GM19023 (cell line): ENCODE data around the gene MAP4K4.

ENCODE experiments used
- ATAC-seq: cut with Tn5 transposase; IDR thresholded peaks from one replicate; pipeline ENCODE4 v1.9.1; 2021; ENCODE audit warnings: mild to moderate bottlenecking, moderate library complexity; ENCODE audit not compliant: unreplicated experiment

The MAP4K4 gene

DNA sequence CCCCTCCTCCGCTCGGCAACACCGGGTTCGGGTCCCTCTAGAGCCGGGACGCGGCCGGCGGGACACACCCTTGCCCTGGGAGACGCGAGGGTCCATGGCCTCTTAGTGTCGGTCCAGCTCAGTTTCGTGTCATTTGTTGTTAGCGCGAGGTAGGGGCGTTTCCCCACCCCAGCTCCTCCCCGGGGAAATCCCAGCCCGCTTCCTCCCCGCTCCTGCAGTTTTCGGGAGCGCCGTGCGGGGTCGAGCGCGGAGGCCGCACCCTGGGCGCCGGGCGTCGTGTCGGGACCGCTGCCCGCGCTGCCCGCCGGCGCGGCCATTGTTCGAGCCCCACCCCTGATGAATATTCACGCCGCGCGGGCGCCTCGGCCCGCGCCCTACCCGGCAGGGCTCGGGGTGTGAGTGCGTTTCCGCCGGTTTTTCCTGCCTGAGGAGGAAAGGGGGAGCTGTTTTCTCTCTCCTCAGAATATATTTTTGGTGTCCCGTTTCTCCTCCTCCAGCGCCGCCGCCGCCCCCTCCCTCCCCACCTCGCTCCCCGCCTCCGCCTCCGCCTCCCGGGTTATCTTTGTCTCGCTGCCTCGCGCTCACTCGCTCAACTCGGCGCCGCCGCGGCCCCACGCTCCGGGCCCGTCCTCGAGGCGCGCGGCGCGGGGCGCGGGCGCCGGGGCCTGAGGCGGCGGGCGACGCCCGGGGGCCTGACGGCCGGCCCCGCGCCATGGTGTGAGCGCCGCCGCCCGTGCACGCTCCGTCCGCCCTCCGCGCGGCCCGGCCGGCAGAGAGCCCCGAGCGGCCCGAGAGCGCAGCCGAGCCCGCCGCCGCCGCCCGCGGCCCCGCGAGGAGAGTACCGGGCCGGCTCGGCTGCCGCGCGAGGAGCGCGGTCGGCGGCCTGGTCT lies at the start of gene MAP4K4:
MAP4K4 (plus strand) TSS at position 584 of the 890 bp plus-strand sequence. CDS start 374 bp downstream, outside the sequence.
- peak; percentile 59 for ATAC-seq

GRCh38 chr2:101653469-101653868 lies 44.0 kb upstream of the MAP4K4 start:
- no peak for ATAC-seq

DNA sequence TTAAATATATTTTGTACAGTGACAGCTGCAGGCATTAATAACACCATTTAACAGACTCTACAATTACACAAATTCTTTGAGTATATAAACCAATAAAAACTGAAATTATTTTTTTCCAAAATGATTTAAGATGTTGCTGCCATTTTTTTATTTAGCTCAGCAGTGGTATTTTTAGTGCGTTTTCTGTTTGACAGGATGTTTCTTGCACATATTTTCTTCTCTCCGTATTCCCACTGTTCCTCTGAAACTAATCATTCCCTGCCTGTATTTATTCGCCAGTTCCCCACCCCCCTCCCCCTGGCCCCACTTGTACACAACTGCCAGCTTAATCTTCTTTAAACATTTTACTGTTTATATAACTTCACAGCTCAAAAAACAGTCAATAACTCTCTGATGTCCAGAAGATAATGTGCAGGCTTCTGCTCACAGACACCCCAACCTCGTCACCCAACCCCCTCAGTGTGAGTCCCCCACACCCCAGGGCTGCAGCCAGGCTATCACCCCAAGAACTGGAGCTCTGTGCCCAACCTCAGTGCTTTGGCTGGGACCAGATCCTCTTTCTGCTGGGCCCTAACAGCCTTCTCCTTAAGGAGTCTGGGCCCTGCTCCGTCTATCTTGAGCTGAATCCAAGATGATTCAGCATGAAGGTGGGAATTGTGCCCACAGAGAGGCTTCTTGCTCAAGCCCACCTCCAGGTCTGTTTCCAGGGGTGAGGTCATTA lies 41.6 kb upstream of the MAP4K4 start:
- ATAC-seq, result no peak

GRCh38 chr2:101657787-101658186 lies 39.7 kb upstream of the MAP4K4 start:
- no peak for ATAC-seq

- ATAC-seq, result no peak
Measured at GRCh38 chr2:101658387-101658786, 39.1 kb upstream of the MAP4K4 start.

DNA sequence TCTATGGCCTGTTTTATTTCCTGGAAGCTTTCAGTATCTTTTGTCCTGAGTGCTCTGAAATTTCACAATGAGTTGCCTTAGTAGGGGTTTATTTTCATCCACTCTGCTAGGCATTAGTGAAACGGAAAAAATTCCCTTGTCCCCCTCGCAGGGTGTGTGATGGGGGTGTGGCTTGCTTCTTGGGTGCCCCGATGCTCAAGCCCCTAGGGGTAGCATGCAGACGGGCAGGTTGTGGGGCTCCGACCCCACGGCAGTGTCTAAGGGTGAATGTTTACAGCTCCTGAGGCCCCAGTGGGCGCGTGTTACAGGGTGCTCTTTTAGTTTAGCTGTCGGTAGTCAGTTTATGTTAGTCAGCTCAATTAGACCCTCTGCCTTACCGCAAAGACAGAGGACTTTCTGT lies 32.2 kb upstream of the MAP4K4 start:
- no peak for ATAC-seq

- ATAC-seq, result no peak
Measured at GRCh38 chr2:101667823-101668222, 29.7 kb upstream of the MAP4K4 start.

DNA sequence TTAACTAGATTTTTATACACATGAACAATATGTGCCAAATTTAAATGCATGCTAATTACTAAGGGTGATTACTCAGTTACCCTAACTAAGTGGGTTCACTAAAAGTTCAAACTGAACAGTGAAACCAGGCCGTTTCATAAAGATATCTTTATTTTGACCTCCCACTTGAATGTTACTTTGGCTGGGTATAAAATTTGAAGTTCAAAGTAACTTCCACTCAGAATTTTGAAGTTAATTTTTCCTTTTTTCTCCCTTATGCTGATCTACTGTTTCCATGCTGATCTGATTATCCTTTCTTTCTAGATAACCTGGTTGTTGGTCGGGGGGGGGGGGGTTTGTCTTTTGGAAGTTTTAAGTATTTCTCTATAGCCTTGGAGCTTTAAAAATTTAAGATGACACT lies 25.5 kb upstream of the MAP4K4 start:
- no peak for ATAC-seq

DNA sequence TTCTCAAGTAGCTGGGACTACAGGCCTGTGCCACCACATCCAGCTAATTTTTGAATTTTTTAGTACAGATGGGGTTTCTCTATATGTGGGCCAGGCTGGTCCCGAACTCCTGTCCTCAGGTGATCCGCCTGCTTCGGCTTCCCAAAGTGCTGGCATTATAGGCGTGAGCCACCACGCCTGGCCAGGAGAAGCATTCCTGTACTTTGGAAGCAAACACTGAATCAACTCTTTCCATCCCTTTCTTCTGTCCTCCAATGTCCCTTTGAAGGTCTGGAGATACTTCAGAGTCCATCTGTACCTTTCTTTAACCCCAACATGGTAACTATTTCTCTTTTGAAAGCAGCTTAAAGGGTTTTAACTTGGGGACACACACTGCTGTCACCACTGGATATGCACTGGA lies 23.6 kb upstream of the MAP4K4 start:
- ATAC-seq, result no peak

- no peak for ATAC-seq
Measured at GRCh38 chr2:101675512-101675911, 22.0 kb upstream of the MAP4K4 start.

- no peak for ATAC-seq
Measured at GRCh38 chr2:101676674-101677073, 20.8 kb upstream of the MAP4K4 start.

GRCh38 chr2:101677658-101678057 lies 19.8 kb upstream of the MAP4K4 start:
- no peak for ATAC-seq

DNA sequence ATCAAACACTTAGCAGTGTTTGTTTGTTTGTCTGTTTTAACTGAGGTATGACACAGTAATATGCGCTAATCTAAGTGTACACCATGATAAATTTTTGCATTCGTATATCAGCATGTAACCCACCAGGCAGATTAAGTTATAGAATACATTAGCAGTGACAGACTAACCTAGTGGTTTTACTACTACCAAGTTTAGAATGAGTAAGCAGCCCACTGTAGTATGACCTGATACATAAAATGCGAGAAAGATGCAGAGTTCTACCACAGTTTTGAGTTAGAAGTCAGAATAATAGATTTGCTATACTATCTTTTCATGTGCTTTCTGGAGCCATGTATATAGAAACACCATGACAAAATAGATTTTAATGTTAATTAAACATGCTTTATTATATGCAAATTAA lies 19.1 kb upstream of the MAP4K4 start:
- no peak for ATAC-seq

GRCh38 chr2:101679037-101679726 lies 18.3 kb upstream of the MAP4K4 start:
- no peak for ATAC-seq

DNA sequence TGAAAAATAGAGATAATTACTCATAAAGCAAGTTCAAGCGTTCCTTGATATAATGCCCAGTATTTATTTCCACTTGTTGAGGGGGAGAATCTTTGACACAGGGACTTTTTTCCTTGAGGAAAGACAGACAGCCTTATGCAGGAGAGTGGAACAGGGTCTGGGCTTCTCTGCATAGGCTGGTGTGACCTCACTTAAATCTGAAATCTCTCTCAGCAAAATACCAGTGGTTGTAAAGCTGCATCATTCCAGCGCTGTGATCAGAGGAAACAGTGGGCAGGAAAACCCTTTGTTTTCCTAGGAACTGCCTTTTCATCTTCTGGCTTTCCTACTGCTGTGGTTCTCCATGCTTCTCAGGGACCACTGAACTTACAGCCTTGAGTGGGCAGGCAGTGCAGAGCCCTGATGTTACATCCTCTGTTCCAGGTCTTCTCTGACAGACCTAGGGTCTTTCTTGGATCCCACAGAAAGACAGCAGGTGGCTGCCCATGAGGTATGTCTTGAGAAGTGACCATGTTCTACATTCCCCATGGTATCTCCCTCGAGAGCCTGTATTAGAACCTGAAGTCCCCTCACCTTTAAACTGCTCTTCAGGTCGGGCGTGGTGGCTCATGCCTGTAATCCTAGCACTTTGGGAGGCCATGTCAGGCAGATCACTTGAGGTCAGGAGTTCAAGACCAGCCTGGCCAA lies 17.6 kb upstream of the MAP4K4 start:
- ATAC-seq, result no peak

- ATAC-seq, result no peak
Measured at GRCh38 chr2:101682311-101682710, 15.2 kb upstream of the MAP4K4 start.

GRCh38 chr2:101684313-101684712 lies 13.2 kb upstream of the MAP4K4 start:
- no peak for ATAC-seq

- ATAC-seq, result no peak
Measured at GRCh38 chr2:101688261-101688660, 9.2 kb upstream of the MAP4K4 start.

GRCh38 chr2:101689114-101689825 lies 8.2 kb upstream of the MAP4K4 start:
- ATAC-seq, result no peak

DNA sequence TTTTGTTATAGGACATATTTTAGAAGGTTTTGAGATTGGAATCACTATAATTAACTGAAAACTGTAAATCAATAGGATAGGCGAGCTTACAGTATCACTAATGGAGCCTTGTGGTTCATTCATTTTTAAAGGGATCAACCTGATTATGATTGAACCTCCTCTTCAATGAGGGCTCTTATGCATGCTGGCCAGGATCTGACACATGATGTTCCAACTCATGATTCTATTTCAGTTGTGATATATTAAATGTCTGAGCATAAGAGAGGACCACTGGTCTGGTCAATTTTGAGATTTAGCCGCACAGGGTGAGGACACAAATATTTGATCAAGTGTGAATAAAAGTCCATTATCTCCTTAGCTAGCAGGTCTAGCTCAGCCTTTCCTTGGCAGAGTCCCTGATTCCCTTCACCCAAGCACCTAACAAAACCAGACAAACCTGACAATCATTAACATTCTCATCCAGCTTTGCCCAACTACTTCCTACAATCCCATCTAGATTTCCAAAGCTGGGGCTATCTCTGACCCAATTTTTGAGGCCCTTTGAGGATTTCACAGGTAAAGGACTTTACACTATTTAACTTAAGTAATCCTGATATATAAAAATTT lies 6.9 kb upstream of the MAP4K4 start:
- ATAC-seq, result no peak
